HG03039 (cell line): ENCODE measurements around the gene INO80.

Source experiments
- ATAC-seq: cut with Tn5 transposase; IDR thresholded peaks from one replicate; pipeline ENCODE4 v1.9.1; 2021; ENCODE audit warnings: mild to moderate bottlenecking, moderate library complexity; ENCODE audit not compliant: unreplicated experiment

INO80 gene

DNA sequence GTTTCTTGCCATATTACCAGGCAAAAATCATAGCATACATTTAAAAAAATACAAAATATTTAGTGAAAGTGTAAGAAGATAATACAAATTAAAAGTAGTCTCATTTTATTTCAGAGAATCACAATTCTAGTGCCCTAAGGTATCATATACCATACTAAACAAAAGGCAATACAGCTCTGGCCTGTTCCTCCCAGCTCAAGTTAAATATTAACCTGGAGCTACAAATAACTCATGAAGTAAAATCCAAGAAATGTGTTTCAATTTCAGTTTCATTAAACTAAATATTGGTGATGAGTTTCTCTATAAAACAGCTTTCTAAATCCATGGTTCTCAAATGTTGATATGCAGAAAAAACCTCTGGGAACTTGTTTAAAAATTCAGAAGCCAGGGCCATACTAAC lies 67.7 kb downstream of the INO80 start:
- no peak for ATAC-seq

DNA sequence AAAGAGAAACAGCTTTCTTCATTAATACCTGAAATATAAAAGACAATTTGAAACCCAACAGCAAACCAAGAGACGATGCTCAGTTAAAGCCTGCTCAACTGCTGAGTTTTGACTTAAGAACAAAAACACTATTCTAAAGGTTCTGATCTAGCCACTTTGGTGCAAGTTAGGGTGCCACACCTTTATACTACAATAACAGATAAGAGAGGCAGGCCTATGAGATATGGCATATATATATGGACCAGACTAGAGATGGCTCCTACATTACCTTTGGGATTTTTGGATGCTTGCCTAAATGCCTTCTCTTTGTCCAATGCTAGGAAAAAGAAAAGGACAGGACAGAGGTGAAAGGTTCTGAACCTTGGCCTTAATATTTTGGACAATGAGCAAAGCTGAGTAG lies 68.6 kb downstream of the INO80 start:
- ATAC-seq, result no peak

DNA sequence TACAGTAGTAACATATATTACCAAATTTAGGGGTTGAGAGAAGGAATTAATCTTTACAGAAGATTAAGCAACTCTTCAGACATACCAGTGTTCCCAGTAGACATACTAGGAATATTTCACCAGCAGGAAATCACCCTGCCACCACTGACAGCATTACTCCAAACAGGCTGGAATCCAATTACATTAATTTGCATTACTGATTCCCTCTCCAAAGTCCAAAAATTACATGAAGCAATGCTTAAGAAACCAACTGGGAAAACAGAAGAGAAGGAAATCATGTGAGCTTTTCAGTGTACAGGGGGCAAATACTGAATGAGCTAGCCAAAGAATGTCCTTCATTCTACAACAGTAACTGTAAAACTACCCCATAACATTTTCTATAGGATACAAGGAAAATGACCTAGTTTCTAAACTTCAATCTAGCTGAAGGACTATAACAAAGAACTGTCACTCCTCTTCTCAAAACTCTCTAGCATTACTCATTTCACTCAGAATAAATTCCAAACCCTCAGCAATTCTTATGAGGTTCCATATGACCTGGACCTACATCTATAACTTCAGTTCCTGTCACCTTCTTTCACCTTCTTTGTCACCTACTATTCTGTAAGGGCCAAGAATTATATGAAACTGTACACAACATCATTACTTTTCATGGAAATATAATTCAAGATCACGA lies 72.7 kb downstream of the INO80 start:
- no peak for ATAC-seq

DNA sequence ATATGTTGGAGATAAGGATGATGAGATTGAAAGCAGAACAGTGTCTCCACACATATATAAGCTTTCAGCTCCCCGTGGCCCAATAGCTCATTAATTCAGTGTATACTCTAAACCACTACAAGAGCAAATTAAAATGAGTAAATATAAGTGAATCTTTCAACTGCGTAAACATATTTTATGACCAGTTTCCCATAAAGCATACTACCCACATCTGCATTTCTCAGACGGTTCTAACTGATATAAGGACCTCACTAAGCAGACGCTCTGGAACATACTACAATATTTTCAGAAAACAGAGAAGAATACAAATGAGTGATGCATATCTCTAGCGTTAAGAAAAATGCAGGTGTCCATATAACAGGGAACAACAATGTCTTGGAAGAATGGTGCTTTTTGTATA lies 73.2 kb downstream of the INO80 start:
- no peak for ATAC-seq

DNA sequence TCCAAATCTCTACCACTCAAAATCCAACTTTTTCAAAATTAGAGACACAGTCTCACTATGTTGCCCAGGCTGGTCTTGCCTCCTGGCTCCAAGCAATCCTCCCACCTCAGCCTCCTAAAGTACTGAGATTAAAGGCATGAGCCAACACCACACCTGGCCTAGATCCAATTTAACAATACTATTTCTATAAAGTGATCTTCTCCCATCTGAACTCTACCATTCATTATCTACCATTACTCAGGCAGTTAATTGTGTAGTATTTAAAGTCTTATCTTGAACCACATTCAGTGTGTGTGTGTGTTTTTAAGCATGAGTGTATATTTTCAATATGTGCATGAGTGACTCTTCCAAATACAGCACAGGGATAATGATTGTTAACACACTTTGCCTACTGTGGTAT lies 77.0 kb downstream of the INO80 start:
- no peak for ATAC-seq

DNA sequence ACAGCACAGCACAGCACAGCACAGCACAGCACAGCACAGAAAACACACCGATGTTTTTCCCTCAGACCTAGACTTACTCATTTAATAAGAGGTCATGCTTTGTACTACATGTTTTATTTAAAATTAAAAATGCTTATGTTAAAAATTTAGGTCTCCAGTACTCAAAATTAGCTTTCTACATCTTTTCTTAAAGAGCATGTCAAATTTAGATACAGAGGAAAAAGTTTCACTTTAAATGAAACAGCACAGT lies 84.1 kb downstream of the INO80 start:
- ATAC-seq, result no peak

DNA sequence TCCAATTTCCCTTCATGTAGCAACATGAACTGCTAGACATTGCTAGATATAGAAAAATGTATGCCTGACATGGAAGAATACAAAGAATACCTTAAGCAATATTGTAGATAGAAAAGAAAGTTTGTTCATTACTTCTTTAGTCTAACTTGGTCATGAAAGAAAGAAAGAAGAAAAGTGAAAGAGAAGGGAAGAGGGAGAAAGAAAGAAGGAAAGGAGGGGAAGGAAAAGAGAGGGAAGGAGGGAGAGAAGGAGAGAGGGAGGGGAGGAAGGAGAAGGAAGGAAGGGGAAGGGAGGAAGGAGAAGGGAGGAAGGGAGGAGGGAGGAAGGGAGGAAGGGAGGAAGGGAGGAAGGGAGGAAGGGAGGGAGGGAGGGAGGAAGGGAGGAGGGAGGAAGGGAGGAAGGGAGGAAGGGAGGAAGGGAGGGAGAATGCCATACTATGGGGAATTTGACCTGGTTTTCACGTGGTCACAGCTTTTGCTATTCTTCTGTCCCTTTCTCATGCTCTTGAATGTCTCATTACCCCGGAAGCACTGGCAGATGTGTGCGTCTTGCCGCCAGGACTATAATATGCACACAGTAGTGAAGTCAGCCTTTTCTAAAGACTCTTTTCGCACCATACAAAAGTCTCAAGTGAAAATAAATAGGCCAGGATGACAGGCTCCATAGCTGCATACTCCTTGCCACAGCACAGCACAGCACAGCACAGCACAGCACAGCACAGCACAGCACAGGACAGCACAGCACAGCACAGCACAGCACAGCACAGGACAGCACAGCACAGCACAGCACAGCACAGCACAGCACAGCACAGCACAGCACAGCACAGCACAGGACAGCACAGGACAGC lies 84.6 kb downstream of the INO80 start:
- no peak for ATAC-seq

DNA sequence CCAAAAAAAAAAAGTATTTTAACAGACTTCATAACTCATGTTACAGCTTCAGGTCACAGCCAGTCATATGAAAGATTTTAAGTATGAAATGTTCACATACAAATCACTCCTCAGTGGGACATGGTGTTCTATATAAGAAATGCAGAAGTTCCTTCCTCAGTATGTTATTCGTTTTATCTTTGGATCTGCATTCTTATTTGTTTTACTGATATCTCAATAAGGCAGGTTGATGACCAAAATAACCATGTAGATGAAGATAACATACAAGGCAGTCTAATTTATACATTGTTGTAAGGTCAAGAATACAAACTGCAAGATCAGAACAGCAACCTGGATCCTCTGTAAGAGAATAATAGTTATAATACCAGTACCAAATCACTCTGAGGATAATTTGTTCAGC lies 87.2 kb downstream of the INO80 start:
- no peak for ATAC-seq

DNA sequence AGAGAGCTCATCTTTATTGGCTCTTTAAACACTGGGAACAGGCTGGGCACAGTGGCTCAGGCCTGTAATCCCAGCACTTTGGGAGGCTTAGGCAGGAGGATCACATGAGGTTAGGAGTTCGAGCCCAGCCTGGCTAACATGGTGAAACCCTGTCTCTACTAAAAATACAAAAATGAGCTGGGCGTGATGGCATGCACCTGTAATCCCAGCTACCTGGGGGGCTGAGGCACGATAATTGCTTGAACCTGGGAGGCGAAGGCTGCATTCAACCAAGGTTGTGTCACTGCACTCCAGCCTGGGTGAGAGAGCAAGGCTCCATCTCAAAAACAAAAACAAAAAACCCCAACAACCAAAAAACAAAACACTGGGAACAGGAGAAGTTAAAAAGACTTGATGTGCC lies 90.7 kb downstream of the INO80 start:
- ATAC-seq, result no peak

DNA sequence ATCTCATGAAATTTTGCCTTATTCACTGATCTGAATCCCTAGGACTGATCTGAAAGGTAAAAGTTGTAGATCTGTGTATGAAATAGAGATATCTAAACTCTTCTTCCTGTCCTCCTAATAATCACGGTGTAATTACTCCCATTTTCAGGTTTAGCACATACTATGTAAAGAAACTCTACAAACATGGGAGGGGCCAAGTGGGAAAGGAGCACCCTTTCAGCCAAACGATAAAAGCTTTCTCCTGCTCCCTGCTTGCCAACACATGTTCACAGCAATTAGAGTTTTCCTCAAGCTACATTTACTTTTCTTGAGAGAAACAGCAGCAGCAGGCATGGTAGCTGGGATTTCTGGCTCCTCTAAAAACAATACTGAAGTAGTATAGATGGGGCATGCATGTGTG lies 91.2 kb downstream of the INO80 start:
- ATAC-seq, result no peak

DNA sequence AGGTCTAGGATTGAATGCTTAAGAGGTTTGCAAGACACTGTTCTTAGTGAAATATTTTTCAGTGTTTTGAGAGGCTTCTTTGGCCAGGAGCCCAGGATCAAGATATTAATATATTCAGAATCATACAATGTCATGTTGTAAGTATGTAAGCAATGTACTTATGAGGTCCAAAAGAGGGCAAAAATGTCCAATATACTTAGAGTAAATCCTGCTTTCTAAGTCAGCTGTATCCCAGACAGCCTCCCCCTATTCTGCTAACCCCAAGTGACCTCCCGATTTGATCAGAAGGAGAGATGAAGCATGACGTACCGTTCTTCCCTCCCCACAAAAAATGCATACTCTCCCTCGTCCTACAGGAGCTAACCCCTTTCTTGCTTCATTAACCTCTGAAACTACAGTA lies 91.9 kb downstream of the INO80 start:
- ATAC-seq, result no peak

DNA sequence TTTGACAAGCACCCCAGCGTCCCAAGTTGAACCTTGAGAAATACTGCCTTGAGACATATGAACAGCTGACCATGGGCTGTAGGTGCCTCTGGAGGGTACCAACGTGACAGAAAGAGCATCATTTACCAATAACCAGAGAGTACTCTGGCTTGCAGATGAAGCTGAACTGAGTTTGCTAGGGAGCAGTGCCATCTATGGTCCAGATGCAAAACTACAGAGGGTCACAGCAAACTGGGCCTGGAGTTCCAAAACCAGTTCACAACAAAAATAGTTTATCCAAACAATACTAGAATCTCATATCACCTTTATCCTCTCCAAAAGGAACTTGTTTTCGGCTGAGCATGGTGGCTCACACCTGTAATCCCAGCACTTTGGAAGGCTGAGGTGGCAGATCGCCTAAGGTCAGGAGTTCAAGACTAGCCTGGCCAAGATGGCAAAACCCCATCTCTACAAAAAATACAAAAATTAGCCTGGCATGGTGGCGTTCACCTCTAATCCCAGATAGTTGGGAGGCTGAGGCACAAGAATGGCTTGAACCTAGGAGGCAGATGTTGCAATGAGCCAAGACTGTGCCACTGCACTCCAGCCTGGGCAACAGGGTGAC lies 93.5 kb downstream of the INO80 start:
- ATAC-seq, result no peak

DNA sequence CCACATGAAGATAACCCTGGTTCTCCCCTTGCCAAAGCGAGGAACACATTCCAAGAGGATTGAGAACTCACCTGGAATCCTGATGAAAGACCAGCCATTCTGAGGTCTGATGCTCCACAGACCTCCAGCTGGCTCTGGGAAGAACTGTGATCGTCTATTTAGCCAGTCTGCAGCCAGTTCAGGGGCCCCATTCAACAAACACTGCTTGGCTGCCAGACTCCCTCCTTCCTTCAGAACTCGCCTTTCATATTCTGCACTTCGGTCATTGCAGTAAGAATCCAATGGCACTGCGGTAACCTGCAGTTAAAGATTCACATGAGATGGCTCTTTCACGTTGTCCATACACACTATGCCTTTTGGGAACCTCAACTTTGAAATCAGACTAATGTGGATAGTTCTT lies 95.3 kb downstream of the INO80 start:
- ATAC-seq, result no peak

DNA sequence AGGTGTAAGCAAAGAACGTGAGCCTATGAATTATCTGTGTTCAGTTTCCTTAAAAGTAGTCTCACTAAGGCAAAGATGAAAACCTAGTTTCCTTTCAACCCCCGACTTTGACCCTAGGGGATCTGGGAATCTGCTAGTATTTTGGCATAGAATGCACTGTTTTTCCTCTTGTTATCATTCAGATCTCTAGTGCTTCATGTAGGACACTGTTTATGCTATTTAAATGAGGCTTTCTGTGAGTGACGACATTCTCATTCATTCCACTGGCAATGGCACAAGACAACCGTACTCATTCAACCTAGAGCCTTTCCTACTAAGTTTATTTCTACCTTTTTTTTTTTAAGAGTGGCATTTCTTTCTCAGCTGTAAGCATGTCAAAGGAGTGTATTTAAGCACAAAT lies 95.8 kb downstream of the INO80 start:
- no peak for ATAC-seq

DNA sequence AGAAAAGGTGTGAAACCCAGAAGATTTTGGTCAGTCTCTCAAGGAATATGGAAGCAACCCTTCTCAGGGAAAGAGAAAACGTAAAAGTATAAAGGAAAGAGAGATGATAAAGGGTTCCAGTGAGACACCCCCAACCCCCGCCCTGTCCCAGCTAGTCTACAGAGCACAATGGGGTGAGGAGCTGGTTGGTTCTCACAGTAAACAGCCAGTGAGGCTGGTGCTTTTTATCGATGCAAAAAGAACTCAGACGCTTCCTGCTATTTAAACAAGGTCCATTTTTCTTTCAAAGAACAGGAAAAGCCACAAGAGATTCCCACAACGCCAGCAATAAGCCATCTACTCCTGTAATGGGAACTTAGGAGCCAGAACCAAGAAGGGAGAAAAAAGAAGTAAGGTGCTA lies 96.9 kb downstream of the INO80 start:
- ATAC-seq, result no peak

DNA sequence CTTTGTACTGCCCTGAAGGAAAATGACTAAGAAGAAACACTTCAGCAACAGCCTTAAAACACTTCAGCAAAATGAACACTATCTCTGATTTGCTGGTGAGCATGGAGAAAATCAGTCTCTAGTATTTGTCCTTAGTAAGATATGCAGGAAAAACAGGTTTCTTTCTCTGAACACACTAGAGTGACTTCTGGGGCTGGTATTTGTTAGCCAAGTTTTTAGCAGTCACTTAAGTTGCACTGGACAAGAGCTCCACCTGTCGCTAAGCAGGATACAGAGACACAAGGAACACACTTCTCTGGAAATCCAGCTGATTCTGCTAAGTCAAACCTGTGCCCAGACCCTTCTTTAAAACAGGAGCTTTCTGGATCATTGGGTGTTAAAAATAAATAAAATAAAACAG lies 97.5 kb downstream of the INO80 start:
- ATAC-seq, result no peak

DNA sequence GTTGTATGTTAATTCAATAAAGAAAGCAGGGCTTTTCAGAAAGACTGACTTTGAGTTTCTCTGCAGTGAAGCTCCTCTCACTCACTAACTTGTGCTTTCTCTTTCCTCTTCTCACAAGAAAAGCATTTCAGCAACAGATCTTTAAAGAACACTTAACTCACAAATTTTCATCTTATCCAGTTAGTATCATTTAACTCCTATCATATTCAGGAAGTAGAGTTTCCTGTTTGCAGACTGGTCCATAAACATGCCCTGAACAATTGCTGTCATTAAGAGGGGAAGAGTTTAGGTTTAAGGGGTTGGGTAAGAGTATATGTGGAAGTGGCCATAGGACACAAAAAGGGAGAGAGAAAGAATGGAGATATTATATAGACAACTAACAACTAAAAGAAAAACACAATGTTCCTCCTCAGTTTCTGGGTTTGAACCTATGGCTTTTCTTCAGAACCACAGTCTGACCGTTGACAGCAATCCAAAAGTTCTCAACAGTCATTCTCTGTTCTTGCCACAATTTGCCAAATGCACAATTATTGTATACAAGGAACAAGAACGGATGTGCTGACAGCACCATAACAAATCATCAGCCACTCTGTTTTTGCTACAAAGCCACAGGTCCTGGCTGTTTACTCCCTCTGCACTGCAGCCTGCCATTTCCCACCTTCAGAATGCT lies 98.9 kb downstream of the INO80 start:
- no peak for ATAC-seq

DNA sequence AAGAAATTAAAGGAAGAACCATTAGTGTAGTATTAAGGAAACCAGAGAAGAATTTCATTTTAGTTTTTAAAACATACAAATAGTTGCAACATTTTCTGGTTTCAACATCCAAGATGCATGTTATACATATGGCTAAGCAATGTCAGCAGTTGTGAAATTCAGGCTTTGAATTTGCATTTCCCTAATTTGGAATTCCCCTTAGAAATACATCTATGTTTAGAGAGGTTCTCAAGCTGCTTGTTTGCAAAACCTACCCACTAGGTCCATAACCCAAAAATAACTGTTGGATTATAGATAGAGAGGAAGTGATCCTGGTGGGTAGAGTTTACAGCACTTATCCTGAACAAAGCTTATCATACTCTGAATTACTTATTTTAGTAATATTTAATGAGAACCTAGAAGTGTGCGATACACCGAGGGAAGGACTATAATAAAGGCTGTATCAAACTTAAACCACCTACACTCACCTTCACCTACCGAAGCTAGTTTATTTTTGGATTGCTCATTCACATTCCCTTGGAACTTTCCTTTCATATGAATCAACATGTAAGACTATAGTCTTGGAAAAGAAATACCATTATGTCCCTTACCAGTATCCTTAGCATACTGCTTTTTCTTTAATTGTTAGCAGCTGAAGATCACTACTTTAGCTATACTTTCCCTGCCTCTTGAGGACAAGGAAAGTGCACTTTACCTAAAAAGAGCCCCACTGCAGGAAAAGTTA lies 102.2 kb downstream of the INO80 start:
- no peak for ATAC-seq

DNA sequence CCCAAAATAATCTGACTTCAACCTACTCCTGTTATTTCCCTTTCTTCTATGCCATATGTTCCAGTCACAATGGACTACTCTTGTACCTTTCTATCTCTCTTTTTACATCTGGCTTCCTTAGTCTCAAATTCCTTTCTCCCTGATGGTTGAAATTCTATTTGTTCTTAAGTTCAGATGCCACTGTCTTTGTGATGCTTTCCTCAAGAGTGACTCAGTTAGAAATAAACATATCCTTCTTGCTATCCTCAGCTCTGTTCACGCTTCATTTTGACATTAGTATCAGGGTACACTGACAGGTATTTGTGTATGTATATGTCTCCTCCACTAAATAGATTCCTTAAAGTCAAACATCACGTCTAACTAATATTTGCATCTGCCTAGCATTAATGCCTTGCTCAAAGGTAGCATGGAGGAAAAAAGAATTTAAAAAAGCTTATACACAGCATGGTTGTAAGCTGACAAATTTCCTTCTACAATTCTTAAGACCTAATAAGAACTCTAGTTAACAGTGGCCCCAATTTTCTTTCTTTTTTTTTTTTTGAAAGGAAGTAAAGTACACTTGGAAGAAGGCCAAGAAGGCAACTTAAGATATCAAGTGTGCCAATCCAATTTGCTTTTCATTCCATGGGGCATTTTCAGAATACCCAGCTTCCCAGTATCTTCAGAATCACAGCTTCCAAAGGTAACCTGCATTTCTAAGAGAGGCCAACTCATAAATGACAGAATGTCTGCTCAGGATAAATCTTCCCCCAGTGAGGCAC lies 104.8 kb downstream of the INO80 start:
- ATAC-seq, result no peak

DNA sequence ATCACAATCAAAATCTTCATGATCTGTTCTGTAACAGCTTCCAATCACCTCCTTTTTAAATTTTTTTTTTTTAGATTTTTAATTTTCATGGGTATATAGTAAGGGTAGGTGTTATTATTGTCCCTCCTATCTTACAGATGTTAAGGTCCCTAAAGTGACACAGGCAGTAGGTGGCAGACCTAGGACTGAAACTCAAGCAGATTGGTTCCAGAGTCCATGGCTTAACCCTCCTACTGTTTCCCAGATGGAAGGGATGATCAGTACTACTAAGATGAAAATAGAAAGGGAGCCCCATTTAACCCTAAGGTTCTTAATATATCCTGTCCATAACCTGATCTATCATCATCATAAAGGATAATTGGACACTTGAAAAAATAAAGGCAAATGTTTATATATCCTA lies 105.7 kb downstream of the INO80 start:
- no peak for ATAC-seq

DNA sequence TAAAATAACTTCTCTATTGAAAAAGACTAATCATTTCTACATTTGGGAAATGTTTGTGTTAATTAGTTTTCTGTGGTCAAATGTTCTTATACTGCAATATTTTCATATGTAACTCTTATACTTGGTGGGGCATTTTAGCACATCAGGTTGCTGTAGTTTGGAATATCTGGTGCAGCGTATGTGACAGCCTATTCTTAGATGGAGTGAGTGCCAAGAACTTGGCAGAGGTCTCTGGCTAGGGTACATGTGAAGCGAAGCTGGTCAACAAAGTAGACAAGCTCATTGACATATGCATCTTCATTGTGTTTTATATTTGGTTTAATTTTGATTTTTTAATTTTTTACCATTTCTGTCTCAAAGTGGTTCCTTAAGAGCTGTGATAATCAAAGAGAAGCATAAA lies 109.6 kb downstream of the INO80 start:
- no peak for ATAC-seq
